Endothelial cell of umbilical vein (primary cell): ENCODE data around the gene RBM20. TPM values are rescaled to one million over a fixed set of nuclear protein-coding genes. Genes with fewer than 3 reads are reported as not detected.

ENCODE experiments used
- BruUV-seq: library from RNA; stranded (reverse); fragments of 400-500 nt; replicated peaks from 2 replicates; lab custom pipeline; 2021; lab: Mats Ljungman, UMichigan
- CTCF ChIA-PET: fragments of 300-600, 350-600 bp; sonication (Branson Sonifier 250); formaldehyde crosslinking; loops from one replicate; lab custom pipeline; 2021; ENCODE audit warnings: antibody characterized with exemption, inconsistent platforms; lab: Charles Lee
- POLR2A ChIA-PET: fragments of 300-600, 350-600 bp; sonication (Branson Sonifier 250); formaldehyde crosslinking; loops from one replicate; lab custom pipeline; 2021; ENCODE audit warnings: antibody characterized with exemption, inconsistent platforms; lab: Charles Lee
- DNase-seq: peaks from one replicate; pipeline ENCODE4 v3.0.0-alpha.2; 2011; ENCODE audit warnings: low read depth, low spot score
- FAIRE-seq: peaks from 2 replicates; lab custom pipeline; 2011; peaks lifted over from hg19 to GRCh38; lab: Jason Lieb, UNC
- H2AFZ ChIP-seq: 2 replicates; pipeline ENCODE4 v1.6.0; 2012; ENCODE audit warnings: low read depth, low read length, control low read depth, inconsistent platforms
- H3K27ac ChIP-seq: 2 replicates; pipeline ENCODE4 v1.5.1; 2011; ENCODE audit warnings: low read depth, mild to moderate bottlenecking, control low read depth, low read length, moderate library complexity; ENCODE audit not compliant: insufficient read depth
- H3K27me3 ChIP-seq, 2 experiments: 2 replicates each; pipeline versions ENCODE4 v1.6.0 to v1.6.1; 2011; ENCODE audit warnings: low read length in 2 of 2, mixed read lengths in 1 of 2; ENCODE audit not compliant: control insufficient read depth in 2 of 2, insufficient read depth in 2 of 2
- H3K36me3 ChIP-seq, 2 experiments: 2 replicates in 1 of 2; 3 replicates in 1 of 2; pipeline ENCODE4 v1.5.1; 2011; ENCODE audit warnings: low read length in 2 of 2, mild to moderate bottlenecking in 1 of 2, moderate library complexity in 1 of 2; ENCODE audit not compliant: control insufficient read depth in 2 of 2, insufficient read depth in 2 of 2; ENCODE audit errors: extremely low read depth in 1 of 2
- H3K4me1 ChIP-seq: 3 replicates; pipeline ENCODE4 v1.5.1; 2011; ENCODE audit warnings: mild to moderate bottlenecking, low read length; ENCODE audit not compliant: control insufficient read depth, insufficient read depth; ENCODE audit errors: extremely low read depth
- H3K4me2 ChIP-seq: 2 replicates; pipeline ENCODE4 v1.6.1; 2011; ENCODE audit warnings: low read length, control low read depth, mixed read lengths; ENCODE audit not compliant: insufficient read depth
- H3K4me3 ChIP-seq, 3 experiments: fragments of 200-600 bp in 1 of 3; sonication (generic), shearing (Covaris generic) in 1 of 3; replicated peaks in 1 of 3; 2 replicates each; pipeline ENCODE4 v1.5.1; 2011 to 2016; ENCODE audit warnings: control low read depth in 3 of 3, low read length in 3 of 3, mild to moderate bottlenecking in 2 of 3, inconsistent platforms in 1 of 3, low read depth in 1 of 3, moderate library complexity in 1 of 3; ENCODE audit not compliant: insufficient read depth in 1 of 3
- H3K79me2 ChIP-seq: 2 replicates; pipeline ENCODE4 v1.6.0; 2012; ENCODE audit warnings: low read length, inconsistent platforms; ENCODE audit not compliant: control insufficient read depth, insufficient read depth
- H3K9ac ChIP-seq: replicated peaks from 2 replicates; pipeline ENCODE3; 2011; ENCODE audit warnings: low read length, control low read depth; ENCODE audit not compliant: insufficient read depth; ENCODE audit errors: extremely low read depth
- H3K9me1 ChIP-seq: replicated peaks from 3 replicates; pipeline ENCODE4 v1.6.0; 2011; ENCODE audit warnings: mild to moderate bottlenecking, low read length; ENCODE audit not compliant: control insufficient read depth, insufficient read depth; ENCODE audit errors: extremely low read depth
- H3K9me3 ChIP-seq: replicated peaks from 2 replicates; pipeline ENCODE4 v1.5.1; 2012; ENCODE audit warnings: low read length, inconsistent platforms; ENCODE audit not compliant: control insufficient read depth, insufficient read depth
- H4K20me1 ChIP-seq: replicated peaks from 2 replicates; pipeline ENCODE3; 2011; ENCODE audit warnings: mild to moderate bottlenecking, low read length; ENCODE audit not compliant: control insufficient read depth, insufficient read depth; ENCODE audit errors: extremely low read depth
- CTCF ChIP-seq, 2 donors: IDR thresholded peaks; 1 replicate in 1 of 2; 2 replicates in 1 of 2; pipeline ENCODE4 v1.5.1; 2011; ENCODE audit warnings: low read length in 2 of 2, mild to moderate bottlenecking in 2 of 2, moderate library complexity in 2 of 2, control low read depth in 1 of 2, inconsistent platforms in 1 of 2, low read depth in 1 of 2; ENCODE audit not compliant: insufficient read depth in 1 of 2; ENCODE audit errors: extremely low read depth in 1 of 2
- EZH2 ChIP-seq: IDR thresholded peaks from 2 replicates; pipeline ENCODE4 v1.6.1; 2012; ENCODE audit warnings: borderline replicate concordance, low read depth, mild to moderate bottlenecking, moderate library complexity, low read length, inconsistent platforms; ENCODE audit not compliant: severe bottlenecking
- FOS ChIP-seq: IDR thresholded peaks from 2 replicates; pipeline ENCODE4 v1.6.1; 2011; ENCODE audit warnings: mild to moderate bottlenecking, low read length, moderate library complexity, borderline replicate concordance; ENCODE audit not compliant: insufficient read depth
- GATA2 ChIP-seq: IDR thresholded peaks from 2 replicates; pipeline ENCODE4 v1.7.0; 2011; ENCODE audit warnings: low read depth, mild to moderate bottlenecking, moderate library complexity, mixed read lengths, low read length; ENCODE audit not compliant: insufficient read length, insufficient read depth
- JUN ChIP-seq: IDR thresholded peaks from 2 replicates; pipeline ENCODE4 v1.6.1; 2011; ENCODE audit warnings: borderline replicate concordance, low read depth; ENCODE audit not compliant: insufficient read length, insufficient read depth
- MYC ChIP-seq: IDR thresholded peaks from one replicate; pipeline ENCODE4 v1.6.1; 2011; ENCODE audit warnings: mild to moderate bottlenecking, low read depth, low read length
- POLR2A ChIP-seq: IDR thresholded peaks from 2 replicates; pipeline ENCODE4 v1.6.1; 2012; ENCODE audit warnings: low read depth, mild to moderate bottlenecking, control low read depth, low read length
- POLR2AphosphoS5 ChIP-seq: IDR thresholded peaks from 2 replicates; pipeline ENCODE4 v1.6.1; 2012; ENCODE audit warnings: low read depth, mild to moderate bottlenecking, control low read depth, low read length, moderate library complexity; ENCODE audit not compliant: insufficient read depth
- dilution Hi-C: fragments of 300-500 bp; cut with MboI; formaldehyde crosslinking; loops from one replicate; pipeline ENCODE4 v1.15.0; 2019; ENCODE audit warnings: low sequenced_read_pairs; ENCODE audit not compliant: extremely low pct_ligation_motif_present
- intact Hi-C: fragments of 100-400 bp; cut with micrococcal nuclease; formaldehyde crosslinking; loops from one replicate; pipeline ENCODE4 v1.10.0; 2022
- polyA plus RNA-seq, 4 experiments: library from polyadenylated mRNA; depleted of rRNA in 3 of 4; stranded (reverse) in 3 of 4; unstranded in 1 of 4; fragments of >200 nt; gene quantifications; 2 replicates each; pipeline versions ENCODE4 v1.2.1 to v1.2.3, GENCODE V29; 2011 to 2012; ENCODE audit warnings: missing spikeins in 1 of 4
- total RNA-seq: library from RNA; stranded (reverse); gene quantifications from 2 replicates; pipeline ENCODE4 v1.2.3, GENCODE V29; 2021
- TF ChIP-seq, protein P1 (sequence below): IDR thresholded peaks from 2 replicates; pipeline ENCODE4 v1.6.1; 2011; ENCODE audit not compliant: insufficient read depth, insufficient read length

The RBM20 gene
- total and polyA plus RNA-seq, 2 donors (not counting 3 experiments of a cell fraction or from before 2014, with no cell fraction given) = 0.04 TPM; not detected in 1

- Histone ChIP-seq H4K20me1 (no peaks in the 10 kb centered on the region), H3K4me1 (peaks cover 6% of the 10 kb centered on the region), H3K27ac (peak overlapping the region; percentile 9), H3K36me3 (no peaks in the 10 kb centered on the region), H3K9me3 (no peaks in the 10 kb centered on the region), H3K27me3 (peaks cover 3 to 9% of the 10 kb centered on the region in 2 experiments), H3K9ac (no peak overlapping the region), H2AFZ (no peak overlapping the region), H3K4me3 (no peak overlapping the region), H3K9me1 (no peaks in the 10 kb centered on the region), H3K4me2 (no peak overlapping the region), H3K79me2 (no peaks in the 10 kb centered on the region)
- CTCF ChIA-PET = interaction anchor here (1.3 kb wide), 1 partner anchor 14 kb away, joined by 9 read pairs; no protein-coding TSS in a partner anchor
- no peak for FAIRE-seq
- no TSS peak for BruUV-seq
- intact Hi-C loops = no loop called here
- TF ChIP-seq FOS = no peak
- TF ChIP-seq, protein P1, sequence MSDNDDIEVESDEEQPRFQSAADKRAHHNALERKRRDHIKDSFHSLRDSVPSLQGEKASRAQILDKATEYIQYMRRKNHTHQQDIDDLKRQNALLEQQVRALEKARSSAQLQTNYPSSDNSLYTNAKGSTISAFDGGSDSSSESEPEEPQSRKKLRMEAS = no peak
- TF ChIP-seq POLR2AphosphoS5 = no peak
- TF ChIP-seq EZH2 = no peak
- no peak for TF ChIP-seq GATA2
- no peak for TF ChIP-seq MYC
- no peak for TF ChIP-seq POLR2A
- TF ChIP-seq JUN = no peak
- no peak for TF ChIP-seq CTCF (IDR thresholded peaks at IDR 0.05; ENCODE audit: extremely low read depth in 1 of 2, insufficient read depth in 1 of 2, low read depth in 1 of 2, low read length in 2 of 2)
- dilution Hi-C loops = no loop called here
- POLR2A ChIA-PET = no interaction called here
- DNase-seq = no peak
These were observed 129.5 kb downstream of the RBM20 start for GRCh38 chr10:110773693-110774068.
